KMS-11 (cell line): ENCODE data around the gene B3GLCT.

Source experiments
- H2AFZ ChIP-seq: fragments of 200-600 bp; sonication (generic); 2 replicates; pipeline ENCODE4 v1.6.1; 2016; ENCODE audit warnings: antibody characterized with exemption, mixed run types, low read depth
- H3K27ac ChIP-seq: fragments of 200-600 bp; sonication (generic); 2 replicates; pipeline ENCODE4 v1.6.1; 2016; ENCODE audit warnings: mild to moderate bottlenecking, mixed run types
- H3K27me3 ChIP-seq: fragments of 200-600 bp; sonication (generic); 2 replicates; pipeline ENCODE4 v1.6.1; 2017; ENCODE audit warnings: mild to moderate bottlenecking, low read depth, mixed run types, moderate library complexity; ENCODE audit not compliant: insufficient read depth
- H3K36me3 ChIP-seq: fragments of 200-600 bp; sonication (generic); 2 replicates; pipeline ENCODE4 v1.6.1; 2017; ENCODE audit warnings: mild to moderate bottlenecking, mixed run types; ENCODE audit not compliant: insufficient read depth
- H3K4me1 ChIP-seq: fragments of 200-600 bp; sonication (generic); 2 replicates; pipeline ENCODE4 v1.6.1; 2016; ENCODE audit warnings: mild to moderate bottlenecking, low read depth, mixed run types; ENCODE audit not compliant: poor library complexity, severe bottlenecking
- H3K4me2 ChIP-seq: fragments of 200-600 bp; sonication (generic); 2 replicates; pipeline ENCODE4 v1.7.0; 2016; ENCODE audit warnings: mild to moderate bottlenecking, mixed run types
- H3K4me3 ChIP-seq: fragments of 200-600 bp; sonication (generic); IDR thresholded peaks from 2 replicates; pipeline ENCODE4 v1.6.1; 2017; ENCODE audit warnings: low read depth, low read length, mixed read lengths; ENCODE audit not compliant: insufficient read depth
- H3K79me2 ChIP-seq: fragments of 200-600 bp; sonication (generic); 2 replicates; pipeline ENCODE4 v1.6.1; 2016; ENCODE audit warnings: low read depth, mixed run types; ENCODE audit not compliant: insufficient read depth
- H3K9ac ChIP-seq: fragments of 200-600 bp; sonication (generic); 2 replicates; pipeline ENCODE4 v1.6.1; 2016; ENCODE audit warnings: mild to moderate bottlenecking, mixed run types
- H4K20me1 ChIP-seq: fragments of 200-600 bp; sonication (generic); 2 replicates; pipeline ENCODE4 v1.6.1; 2016; ENCODE audit warnings: mild to moderate bottlenecking, mixed run types; ENCODE audit not compliant: insufficient read depth
- TF ChIP-seq, protein P1 (sequence below): fragments of 200-600 bp; sonication (generic); conservative IDR thresholded peaks from 2 replicates; pipeline ENCODE4 v1.6.1; 2017; ENCODE audit warnings: low read depth, mild to moderate bottlenecking, antibody characterized with exemption, low read length, moderate library complexity, mixed read lengths

The B3GLCT gene

DNA sequence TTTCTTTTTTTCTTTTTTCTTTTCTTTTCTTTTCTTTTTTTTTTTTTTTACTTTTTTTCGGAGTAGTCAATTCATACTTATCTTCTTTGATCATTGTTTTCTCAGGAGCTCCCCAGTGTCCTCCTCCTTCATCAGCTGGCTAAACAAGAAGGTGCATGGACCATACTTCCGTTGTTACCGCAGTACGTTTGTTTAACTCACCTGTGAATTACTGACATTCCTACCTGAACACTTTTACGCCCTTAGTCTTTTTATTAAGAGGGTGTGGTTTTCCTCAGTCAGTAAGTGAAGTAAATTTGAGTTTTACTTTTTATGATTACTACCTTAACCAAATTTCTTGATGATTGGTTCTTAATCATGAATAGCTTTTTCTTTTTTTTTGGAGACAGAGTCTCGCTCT is 47.1 kb downstream of the B3GLCT start:
- TF ChIP-seq, protein P1, sequence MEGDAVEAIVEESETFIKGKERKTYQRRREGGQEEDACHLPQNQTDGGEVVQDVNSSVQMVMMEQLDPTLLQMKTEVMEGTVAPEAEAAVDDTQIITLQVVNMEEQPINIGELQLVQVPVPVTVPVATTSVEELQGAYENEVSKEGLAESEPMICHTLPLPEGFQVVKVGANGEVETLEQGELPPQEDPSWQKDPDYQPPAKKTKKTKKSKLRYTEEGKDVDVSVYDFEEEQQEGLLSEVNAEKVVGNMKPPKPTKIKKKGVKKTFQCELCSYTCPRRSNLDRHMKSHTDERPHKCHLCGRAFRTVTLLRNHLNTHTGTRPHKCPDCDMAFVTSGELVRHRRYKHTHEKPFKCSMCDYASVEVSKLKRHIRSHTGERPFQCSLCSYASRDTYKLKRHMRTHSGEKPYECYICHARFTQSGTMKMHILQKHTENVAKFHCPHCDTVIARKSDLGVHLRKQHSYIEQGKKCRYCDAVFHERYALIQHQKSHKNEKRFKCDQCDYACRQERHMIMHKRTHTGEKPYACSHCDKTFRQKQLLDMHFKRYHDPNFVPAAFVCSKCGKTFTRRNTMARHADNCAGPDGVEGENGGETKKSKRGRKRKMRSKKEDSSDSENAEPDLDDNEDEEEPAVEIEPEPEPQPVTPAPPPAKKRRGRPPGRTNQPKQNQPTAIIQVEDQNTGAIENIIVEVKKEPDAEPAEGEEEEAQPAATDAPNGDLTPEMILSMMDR, result no peak
- Histone ChIP-seq H3K4me1 (no peaks in the 10 kb centered on the region), H3K9ac (no peak overlapping the region), H4K20me1 (no peaks in the 10 kb centered on the region), H3K27me3 (no peaks in the 10 kb centered on the region), H2AFZ (no peak overlapping the region), H3K27ac (no peak overlapping the region), H3K79me2 (no peaks in the 10 kb centered on the region), H3K36me3 (no peaks in the 10 kb centered on the region), H3K4me3 (no peak overlapping the region), H3K4me2 (no peak overlapping the region)

GRCh38 chr13:31248361-31248760 is 48.6 kb downstream of the B3GLCT start:
- H3K27me3 ChIP-seq, result no peaks in the 10 kb centered on the region
- no peaks in the 10 kb centered on the region for H3K79me2 ChIP-seq
- TF ChIP-seq, protein P1, result no peak
- H3K4me2 ChIP-seq, result no peak overlapping the region
- H3K4me1 ChIP-seq, result no peaks in the 10 kb centered on the region
- H4K20me1 ChIP-seq, result no peaks in the 10 kb centered on the region
- no peak overlapping the region for H3K27ac ChIP-seq
- no peak overlapping the region for H2AFZ ChIP-seq
- no peak overlapping the region for H3K4me3 ChIP-seq
- H3K36me3 ChIP-seq, result no peaks in the 10 kb centered on the region
- H3K9ac ChIP-seq, result no peak overlapping the region

DNA sequence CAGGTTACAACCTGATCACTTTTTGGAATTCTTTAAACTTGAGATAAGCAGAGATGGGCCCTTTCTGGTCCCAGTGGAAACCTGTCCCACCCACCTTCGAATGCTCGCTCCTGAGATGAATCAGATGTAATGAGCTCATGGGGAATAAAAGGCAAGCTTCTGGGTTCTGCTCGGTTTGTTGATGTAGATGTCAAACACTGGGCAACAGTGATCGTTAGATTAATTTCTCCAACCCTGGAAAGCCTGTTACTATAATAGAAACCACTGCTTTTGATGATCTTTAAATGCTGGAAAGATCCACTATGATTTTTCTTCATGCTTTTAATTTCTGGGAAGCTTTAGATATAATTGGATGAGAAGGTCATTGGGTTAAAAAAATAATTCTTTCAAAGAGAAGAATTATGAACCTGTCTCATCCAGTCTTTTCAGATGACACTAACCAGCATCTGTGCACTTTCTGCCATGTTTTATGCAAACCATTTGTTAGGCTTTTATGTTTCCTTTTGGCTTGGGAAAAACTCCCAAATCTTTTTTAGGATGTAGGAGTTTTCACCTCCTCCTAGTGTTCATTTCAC is 49.3 kb downstream of the B3GLCT start:
- Histone ChIP-seq H4K20me1 (no peaks in the 10 kb centered on the region), H2AFZ (no peak overlapping the region), H3K27me3 (no peaks in the 10 kb centered on the region), H3K4me1 (no peaks in the 10 kb centered on the region), H3K4me2 (no peak overlapping the region), H3K27ac (no peak overlapping the region), H3K36me3 (no peaks in the 10 kb centered on the region), H3K79me2 (no peaks in the 10 kb centered on the region), H3K9ac (no peak overlapping the region), H3K4me3 (no peak overlapping the region)
- TF ChIP-seq, protein P1, result no peak

DNA sequence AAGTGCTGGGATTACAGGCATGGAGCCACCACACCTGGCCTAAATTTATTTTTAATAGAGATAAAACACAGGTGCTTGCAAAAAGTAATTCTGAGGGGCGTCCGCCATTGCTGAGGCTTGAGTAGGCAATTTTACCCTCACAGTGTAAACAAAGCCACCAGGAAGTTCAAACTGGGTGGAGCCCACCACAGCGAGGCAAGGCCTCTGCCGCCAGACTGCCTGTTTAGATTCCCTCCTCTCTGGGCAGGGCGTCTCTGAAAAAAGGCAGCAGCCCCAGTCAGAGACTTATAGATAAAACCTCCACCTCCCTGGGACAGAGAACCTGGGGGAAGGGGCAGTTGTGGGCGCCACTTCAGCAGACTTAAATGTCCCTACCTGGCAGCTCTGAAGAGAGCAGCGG is 50.7 kb downstream of the B3GLCT start:
- Histone ChIP-seq H3K4me3 (no peak overlapping the region), H2AFZ (no peak overlapping the region), H3K4me1 (no peaks in the 10 kb centered on the region), H3K27ac (no peak overlapping the region), H4K20me1 (no peaks in the 10 kb centered on the region), H3K79me2 (no peaks in the 10 kb centered on the region), H3K36me3 (no peaks in the 10 kb centered on the region), H3K27me3 (no peaks in the 10 kb centered on the region), H3K4me2 (no peak overlapping the region), H3K9ac (no peak overlapping the region)
- TF ChIP-seq, protein P1, result no peak

GRCh38 chr13:31261241-31261640 is 61.5 kb downstream of the B3GLCT start:
- Histone ChIP-seq H3K79me2 (no peaks in the 10 kb centered on the region), H3K4me3 (no peak overlapping the region), H4K20me1 (no peaks in the 10 kb centered on the region), H3K27ac (no peak overlapping the region), H2AFZ (no peak overlapping the region), H3K36me3 (no peaks in the 10 kb centered on the region), H3K4me1 (no peaks in the 10 kb centered on the region), H3K27me3 (no peaks in the 10 kb centered on the region), H3K4me2 (no peak overlapping the region), H3K9ac (no peak overlapping the region)
- TF ChIP-seq, protein P1, result no peak
